ENCODE data around the gene CDH2. TPM values are rescaled to one million over a fixed set of nuclear protein-coding genes. Genes with fewer than 3 reads are reported as not detected.

The CDH2 gene
- total RNA-seq, 1 experiment from 2014 or later, result 36.2 TPM

DNA sequence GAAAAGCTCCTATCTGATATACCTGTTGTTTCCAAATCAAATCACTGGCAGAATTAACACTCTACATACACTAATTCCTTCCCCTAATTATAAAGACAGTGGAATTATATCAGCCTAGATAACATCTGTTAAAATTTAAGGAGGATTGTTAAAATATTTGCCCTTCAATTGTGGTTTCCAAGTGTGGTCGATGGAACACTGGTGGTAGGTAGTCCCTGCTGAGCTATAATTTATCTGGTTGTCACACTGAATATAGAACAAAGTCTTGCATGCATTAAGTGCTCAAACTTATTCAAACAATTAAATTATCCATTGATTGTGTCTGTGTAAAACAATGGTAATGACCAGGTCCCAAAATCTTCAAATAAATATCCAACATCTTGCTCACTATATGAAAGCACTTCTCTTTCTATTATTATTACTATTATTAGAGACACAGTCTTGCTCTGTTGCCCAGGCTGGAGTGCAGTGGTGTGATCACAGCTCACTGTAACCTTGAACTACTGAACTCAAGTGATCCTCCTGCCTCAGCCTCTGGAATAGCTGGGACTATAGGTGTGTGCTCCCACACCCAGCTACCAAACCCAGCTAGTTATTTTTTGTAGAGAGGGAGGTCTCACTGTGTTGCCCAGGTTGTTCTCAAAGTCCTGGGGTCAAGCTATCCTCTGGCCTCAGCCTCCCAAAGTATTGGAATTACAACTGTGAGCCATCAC is 12.0 kb downstream of the CDH2 start:
- Mint-ChIP-seq H3K27me3 (ENCODE audit: low read depth) (no peaks in the 10 kb centered on the region), H3K4me3 (no peak overlapping the region), H3K9me3 (no peaks in the 10 kb centered on the region), H3K36me3 (ENCODE audit: insufficient read depth in 1 of 3, low read depth in 3 of 3) (no peaks in the 10 kb centered on the region; a peak in 1 of 7 replicates), H3K4me1 (peaks cover 19 to 23% of the 10 kb centered on the region in 2 experiments), H3K27ac (no peak overlapping the region)
- no peaks in the 10 kb centered on the region for H3K27me3 ChIP-seq (ENCODE audit: insufficient read depth, low read length)
- H3K4me2 ChIP-seq (ENCODE audit: insufficient read depth, insufficient read length, low read length), result no peak overlapping the region
- no peak overlapping the region for H4K8ac ChIP-seq (replicated peaks; ENCODE audit: insufficient read length, low read depth, low read length)
- H4K5ac ChIP-seq (ENCODE audit: insufficient read length, low read depth, low read length), result no peak overlapping the region
- H3K79me1 ChIP-seq (ENCODE audit: insufficient read depth, low read depth, low read length, poor library complexity, severe bottlenecking), result no peaks in the 10 kb centered on the region
- H3K4me1 ChIP-seq (ENCODE audit: insufficient read depth, low read length), result no peaks in the 10 kb centered on the region
- H2BK5ac ChIP-seq (ENCODE audit: insufficient read length, low read length), result no peak overlapping the region
- WGBS (ENCODE audit: extremely low coverage, insufficient read length, low lambda C conversion rate), result no CpG with 5 or more reads among the region's 1 CpG
- no peaks in the 10 kb centered on the region for H3K23me2 ChIP-seq (ENCODE audit: insufficient read length, low read depth, low read length, poor library complexity, severe bottlenecking)
- no peak overlapping the region for H3K27ac ChIP-seq (ENCODE audit: insufficient read length, low read depth, low read length)
- no peak overlapping the region for H2AK5ac ChIP-seq (ENCODE audit: insufficient read length, low read length)
- H3K9ac ChIP-seq (ENCODE audit: extremely low read depth, insufficient read length, low read length), result no peak overlapping the region
- no peaks in the 10 kb centered on the region for H3K9me3 ChIP-seq (ENCODE audit: control insufficient read depth, low read depth, low read length)
- no peaks in the 10 kb centered on the region for H4K20me1 ChIP-seq (ENCODE audit: control insufficient read depth, insufficient read depth, insufficient read length)
- H2BK20ac ChIP-seq (ENCODE audit: low read depth, low read length, poor library complexity, severe bottlenecking), result no peak overlapping the region
- no peak overlapping the region for H3K23ac ChIP-seq (ENCODE audit: insufficient read length, low read depth, low read length)
- peaks cover 2% of the 10 kb centered on the region; the same call in 1 of the 2 replicates for H3K79me2 ChIP-seq (ENCODE audit: insufficient read depth, low read length)
- no peak overlapping the region for H3K4ac ChIP-seq (ENCODE audit: low read depth, low read length)
- no peak overlapping the region for H2BK120ac ChIP-seq (ENCODE audit: low read depth, low read length, poor library complexity, severe bottlenecking)
- DNase-seq, result no peak
- no peak overlapping the region for H2BK12ac ChIP-seq (ENCODE audit: insufficient read length, low read depth, low read length)
- no peak overlapping the region for H3T11ph ChIP-seq (ENCODE audit: low read length)
- H2BK15ac ChIP-seq (ENCODE audit: low read depth, low read length), result no peak overlapping the region
- no peak overlapping the region for H3K18ac ChIP-seq (ENCODE audit: insufficient read length, low read depth, low read length)
- no peak overlapping the region for H2AFZ ChIP-seq (ENCODE audit: low read length)
- H4K91ac ChIP-seq (ENCODE audit: insufficient read length, low read depth, low read length), result no peak overlapping the region
- no peak overlapping the region for H3K14ac ChIP-seq (ENCODE audit: insufficient read depth, low read length)
- no peak overlapping the region for H3K56ac ChIP-seq (ENCODE audit: insufficient read length, low read depth, low read length)
- TF ChIP-seq CTCF (conservative IDR thresholded peaks at IDR 0.05), result no peak
